GM18858 (cell line): ENCODE measurements around the gene ZNF778.

Experiments
- ATAC-seq: cut with Tn5 transposase; IDR thresholded peaks from one replicate; pipeline ENCODE4 v1.9.1; 2021; ENCODE audit not compliant: unreplicated experiment

Gene ZNF778

DNA sequence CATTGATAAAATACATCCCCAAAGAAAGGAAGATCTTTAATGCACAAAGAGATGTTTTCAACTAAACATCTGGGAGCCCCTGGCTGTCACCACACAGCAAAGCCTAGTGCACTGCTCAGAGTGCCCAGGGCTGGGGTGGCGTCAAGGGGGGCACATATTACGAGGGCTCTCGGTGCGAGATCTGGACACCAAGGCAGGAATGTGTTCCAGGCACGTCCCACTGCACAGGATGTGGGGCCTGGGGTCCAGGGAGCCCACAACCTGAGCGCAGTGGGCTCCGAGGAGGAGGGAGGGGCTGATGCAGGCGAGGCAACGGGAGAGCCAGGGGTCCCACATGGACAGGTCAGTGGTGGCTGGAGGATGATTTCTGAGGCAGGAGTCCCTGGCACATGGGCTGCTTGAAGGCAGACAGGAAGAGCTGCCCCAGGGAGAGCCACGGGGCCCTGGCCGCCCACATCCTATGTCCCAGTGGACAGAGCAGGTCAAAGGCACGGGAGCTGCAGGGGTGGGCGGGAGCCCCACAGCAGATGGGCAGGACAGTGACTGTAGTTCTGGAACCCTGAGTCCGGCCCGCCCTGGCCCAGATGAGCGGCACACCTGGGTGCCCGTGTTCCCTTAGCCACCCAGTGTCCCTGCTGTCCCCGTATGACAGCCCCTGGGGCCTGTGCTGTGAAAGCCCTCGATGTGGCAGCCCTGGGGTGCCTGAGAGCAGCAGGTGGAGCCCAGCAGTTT lies 56.4 kb downstream of the ZNF778 start:
- no peak for ATAC-seq

DNA sequence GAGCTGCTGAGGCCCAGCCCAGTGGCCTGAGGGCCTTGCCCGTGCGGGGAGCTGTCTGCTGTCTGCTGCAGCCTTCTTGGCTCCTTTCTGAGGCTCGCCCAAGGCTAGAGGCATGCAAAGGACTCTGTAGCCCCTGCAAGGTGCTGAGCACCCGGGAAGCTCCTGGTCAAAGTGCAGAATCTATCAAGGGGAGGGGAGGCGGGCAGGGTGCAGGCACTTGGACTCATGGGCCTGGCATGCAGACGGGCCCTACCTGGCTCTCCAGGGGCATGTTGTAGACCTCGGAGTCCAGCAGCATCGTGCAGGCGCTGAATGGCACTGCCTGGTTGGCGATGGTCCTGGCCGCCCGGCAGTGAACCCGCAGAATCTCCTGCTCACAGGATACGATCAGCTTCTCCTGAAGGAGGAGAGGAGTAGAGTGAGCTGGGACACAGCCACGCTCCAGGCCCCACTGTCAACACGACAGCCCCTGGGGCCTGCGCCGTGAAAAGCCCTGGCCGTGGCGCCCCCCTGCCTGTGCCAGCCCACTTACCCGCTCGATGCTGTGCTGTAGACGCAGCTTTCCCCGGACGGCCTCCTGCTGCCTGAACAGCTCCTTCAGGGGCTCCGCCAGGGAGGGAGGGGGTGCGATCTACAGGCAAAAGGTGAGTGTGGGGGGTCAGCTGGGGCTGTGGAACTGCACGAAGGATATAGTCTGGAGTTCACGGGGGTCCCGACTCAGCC lies 57.2 kb downstream of the ZNF778 start:
- no peak for ATAC-seq

GRCh38 chr16:89275284-89275584 lies 57.7 kb downstream of the ZNF778 start:
- ATAC-seq: no peak

DNA sequence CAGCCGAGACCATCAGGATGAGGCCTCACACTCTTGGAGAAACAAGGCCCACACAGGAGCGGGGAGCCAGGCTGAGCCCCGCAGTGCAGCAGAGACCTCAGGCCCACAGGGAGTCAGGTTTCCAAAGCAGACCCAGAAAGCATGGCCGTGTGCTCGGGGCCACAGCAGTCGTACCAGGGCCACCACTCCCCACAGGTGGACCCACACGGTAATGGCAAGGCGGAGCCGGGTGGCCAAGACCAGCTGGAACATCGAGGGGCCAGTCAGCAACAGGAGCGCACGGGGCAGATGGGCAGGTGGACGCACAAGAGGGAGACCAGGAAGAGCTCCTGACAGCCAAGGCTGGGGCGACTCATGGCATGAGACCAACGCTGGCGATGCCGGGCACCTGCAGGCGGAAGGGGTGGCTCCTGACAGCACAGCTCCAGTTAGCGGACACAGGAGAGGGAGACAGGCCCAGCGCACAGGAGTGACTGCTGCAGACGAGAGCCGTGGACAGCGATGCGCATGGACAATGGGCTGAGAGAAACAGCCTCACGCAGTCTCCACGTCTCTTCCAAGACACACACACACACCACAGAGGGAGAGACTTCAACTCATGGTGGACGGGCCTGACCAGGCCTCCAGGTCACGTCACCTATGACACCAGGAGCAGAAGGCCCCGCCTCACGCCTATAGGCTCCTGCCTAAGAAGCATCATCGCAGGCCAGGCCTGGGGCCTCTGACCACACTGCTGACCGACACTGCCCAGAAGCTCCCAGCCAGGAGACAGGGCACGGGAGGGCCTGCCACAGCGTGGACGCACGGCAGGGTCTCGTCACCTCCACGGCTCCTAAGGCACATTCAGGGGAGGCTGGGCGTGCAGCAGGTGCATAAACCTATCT lies 58.6 kb downstream of the ZNF778 start:
- ATAC-seq: no peak

GRCh38 chr16:89277049-89277448 lies 59.5 kb downstream of the ZNF778 start:
- no peak for ATAC-seq

- ATAC-seq: no peak
These were observed 60.3 kb downstream of the ZNF778 start for GRCh38 chr16:89277641-89278341.

- no peak for ATAC-seq
These were observed 61.1 kb downstream of the ZNF778 start for GRCh38 chr16:89278441-89279240.

GRCh38 chr16:89279666-89280481 lies 62.4 kb downstream of the ZNF778 start:
- no peak for ATAC-seq

DNA sequence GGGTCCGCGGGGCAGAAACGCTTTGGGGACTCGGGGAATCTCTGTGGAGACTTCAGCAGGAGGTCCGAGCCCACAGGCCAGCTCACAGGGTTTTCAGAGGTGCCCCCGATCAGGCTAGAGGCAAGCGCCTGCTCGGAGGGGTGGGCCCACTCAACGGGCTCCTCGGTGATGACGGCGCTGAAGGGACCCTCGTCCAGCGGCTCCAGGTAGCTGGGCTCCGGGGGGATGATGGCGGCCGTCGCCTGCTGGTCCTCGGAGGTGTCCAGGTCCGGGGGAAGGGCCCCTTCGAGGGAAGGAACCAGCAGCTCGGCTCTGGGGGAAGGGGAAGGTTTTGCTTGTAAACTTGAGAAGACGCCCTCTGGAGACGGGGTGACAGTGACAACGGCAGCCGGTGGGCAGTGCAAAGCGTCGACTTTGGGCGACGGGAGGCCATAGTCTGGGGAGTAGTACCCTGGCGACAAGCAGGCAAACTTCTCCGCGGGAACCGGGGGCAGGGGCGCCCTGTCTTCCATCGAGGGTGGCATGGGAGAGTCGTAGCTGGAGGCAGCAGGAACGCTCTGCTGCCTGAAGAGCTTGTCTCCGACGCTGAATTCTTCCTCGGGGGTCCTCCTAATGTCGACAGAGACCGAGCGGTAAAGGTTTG lies 63.2 kb downstream of the ZNF778 start:
- ATAC-seq: no peak

DNA sequence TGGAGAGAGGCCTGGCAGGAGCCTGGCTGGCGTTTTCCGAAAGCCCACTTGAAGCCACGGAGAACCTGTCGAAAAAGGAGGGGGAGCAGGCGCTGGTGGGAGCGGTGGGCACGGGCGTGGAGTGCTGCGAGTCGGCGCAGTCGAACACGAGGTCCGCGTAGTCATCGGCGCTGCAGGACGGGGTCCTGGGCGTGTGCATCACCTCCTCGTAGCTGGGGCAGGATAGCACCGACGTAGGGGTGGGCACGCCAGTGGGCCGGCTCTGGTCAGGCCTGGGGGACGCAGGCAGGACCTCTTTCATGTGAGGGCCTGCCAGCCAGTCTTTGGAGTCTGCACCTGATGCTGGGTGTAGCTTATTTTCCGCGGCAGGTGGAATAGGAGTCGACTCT lies 63.7 kb downstream of the ZNF778 start:
- ATAC-seq: no peak

- no peak for ATAC-seq
These were observed 64.3 kb downstream of the ZNF778 start for GRCh38 chr16:89281829-89282228.

DNA sequence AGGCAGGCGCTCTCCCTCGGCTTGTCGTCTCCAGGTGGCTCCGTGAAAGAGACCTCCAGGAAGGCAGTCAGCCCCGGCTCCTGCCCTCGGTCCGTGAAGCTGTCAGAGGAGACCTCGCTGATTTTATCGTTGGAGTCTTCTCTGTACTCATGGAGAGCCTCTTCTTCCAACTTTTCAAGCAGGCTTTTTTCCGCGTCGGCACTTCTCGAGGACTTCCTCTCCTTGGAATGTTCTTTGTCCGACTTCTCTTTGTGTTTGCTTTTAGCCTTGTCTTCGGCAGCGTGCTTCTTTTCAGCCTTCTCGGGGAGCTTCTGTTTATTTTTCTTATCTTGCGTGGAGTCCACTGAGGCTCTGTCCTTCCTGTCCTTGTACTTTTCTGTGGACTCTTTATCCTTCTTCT lies 65.0 kb downstream of the ZNF778 start:
- no peak for ATAC-seq

GRCh38 chr16:89283449-89283848 lies 65.9 kb downstream of the ZNF778 start:
- no peak for ATAC-seq

GRCh38 chr16:89285381-89285780 lies 67.9 kb downstream of the ZNF778 start:
- ATAC-seq: no peak

DNA sequence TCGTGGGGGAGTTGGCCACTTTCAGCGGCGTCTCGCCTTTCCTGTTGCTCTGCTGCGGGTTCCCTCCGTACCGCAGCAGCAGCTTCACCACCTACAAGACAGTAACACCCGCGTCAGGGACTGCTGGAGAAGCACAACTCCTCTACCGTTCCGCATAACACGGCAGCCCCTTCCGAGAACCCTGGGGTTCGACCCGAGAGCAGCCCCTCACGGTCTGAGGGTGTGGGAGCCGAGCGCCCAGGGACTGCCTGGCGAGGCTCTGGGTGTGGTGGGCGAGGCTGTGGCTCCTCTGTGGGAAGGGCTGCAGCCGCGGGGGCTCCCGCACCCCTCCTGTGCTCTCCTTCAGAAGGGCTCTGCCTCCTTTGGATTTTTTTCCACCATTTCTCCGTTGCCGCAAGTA lies 68.6 kb downstream of the ZNF778 start:
- ATAC-seq: no peak
